Neural cell (in vitro differentiated cells): ENCODE data around the gene MAP2.

ENCODE experiments used
- POLR2AphosphoS5 ChIP-seq: IDR thresholded peaks from 2 replicates; pipeline ENCODE4 v1.6.1; 2012
- RAD21 ChIP-seq: fragments of 450-650 bp; conservative IDR thresholded peaks from 2 replicates; pipeline ENCODE4 v1.6.1; 2014; ENCODE audit warnings: antibody characterized with exemption, mild to moderate bottlenecking, moderate library complexity
- SMC3 ChIP-seq: fragments of 450-650 bp; conservative IDR thresholded peaks from 2 replicates; pipeline ENCODE4 v1.6.1; 2014; ENCODE audit warnings: antibody characterized with exemption, mild to moderate bottlenecking, moderate library complexity; ENCODE audit not compliant: poor library complexity
- TF ChIP-seq, protein P1 (sequence below): fragments of 450-650 bp; IDR thresholded peaks from 2 replicates; pipeline ENCODE4 v1.5.1; 2014; ENCODE audit warnings: antibody characterized with exemption, mild to moderate bottlenecking, moderate library complexity; ENCODE audit not compliant: poor library complexity, severe bottlenecking
- TF ChIP-seq, protein P2 (sequence below): IDR thresholded peaks from 2 replicates; pipeline ENCODE4 v1.6.1; 2012; ENCODE audit warnings: borderline replicate concordance

DNA sequence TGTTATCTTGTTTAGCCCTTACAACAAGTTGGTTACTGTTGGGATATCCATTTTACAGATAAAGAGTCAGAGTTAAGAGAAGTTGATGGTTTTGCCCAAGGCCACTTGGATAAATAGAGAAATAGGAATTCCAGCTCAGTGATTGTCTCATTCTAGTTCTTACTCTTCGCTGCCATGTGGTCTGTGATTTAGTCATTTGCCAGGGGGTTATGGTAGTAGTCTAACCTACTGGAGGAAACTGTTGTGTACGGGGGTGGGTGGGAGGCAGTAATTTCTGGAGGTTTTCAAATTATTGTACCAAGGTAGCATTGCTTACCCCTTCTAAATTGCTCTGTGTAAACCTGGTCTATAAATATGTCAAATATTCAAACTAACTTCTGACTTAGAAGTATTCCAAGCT lies 110.4 kb downstream of the MAP2 start:
- TF ChIP-seq, protein P1, sequence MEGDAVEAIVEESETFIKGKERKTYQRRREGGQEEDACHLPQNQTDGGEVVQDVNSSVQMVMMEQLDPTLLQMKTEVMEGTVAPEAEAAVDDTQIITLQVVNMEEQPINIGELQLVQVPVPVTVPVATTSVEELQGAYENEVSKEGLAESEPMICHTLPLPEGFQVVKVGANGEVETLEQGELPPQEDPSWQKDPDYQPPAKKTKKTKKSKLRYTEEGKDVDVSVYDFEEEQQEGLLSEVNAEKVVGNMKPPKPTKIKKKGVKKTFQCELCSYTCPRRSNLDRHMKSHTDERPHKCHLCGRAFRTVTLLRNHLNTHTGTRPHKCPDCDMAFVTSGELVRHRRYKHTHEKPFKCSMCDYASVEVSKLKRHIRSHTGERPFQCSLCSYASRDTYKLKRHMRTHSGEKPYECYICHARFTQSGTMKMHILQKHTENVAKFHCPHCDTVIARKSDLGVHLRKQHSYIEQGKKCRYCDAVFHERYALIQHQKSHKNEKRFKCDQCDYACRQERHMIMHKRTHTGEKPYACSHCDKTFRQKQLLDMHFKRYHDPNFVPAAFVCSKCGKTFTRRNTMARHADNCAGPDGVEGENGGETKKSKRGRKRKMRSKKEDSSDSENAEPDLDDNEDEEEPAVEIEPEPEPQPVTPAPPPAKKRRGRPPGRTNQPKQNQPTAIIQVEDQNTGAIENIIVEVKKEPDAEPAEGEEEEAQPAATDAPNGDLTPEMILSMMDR, result no peak
- TF ChIP-seq, protein P2, sequence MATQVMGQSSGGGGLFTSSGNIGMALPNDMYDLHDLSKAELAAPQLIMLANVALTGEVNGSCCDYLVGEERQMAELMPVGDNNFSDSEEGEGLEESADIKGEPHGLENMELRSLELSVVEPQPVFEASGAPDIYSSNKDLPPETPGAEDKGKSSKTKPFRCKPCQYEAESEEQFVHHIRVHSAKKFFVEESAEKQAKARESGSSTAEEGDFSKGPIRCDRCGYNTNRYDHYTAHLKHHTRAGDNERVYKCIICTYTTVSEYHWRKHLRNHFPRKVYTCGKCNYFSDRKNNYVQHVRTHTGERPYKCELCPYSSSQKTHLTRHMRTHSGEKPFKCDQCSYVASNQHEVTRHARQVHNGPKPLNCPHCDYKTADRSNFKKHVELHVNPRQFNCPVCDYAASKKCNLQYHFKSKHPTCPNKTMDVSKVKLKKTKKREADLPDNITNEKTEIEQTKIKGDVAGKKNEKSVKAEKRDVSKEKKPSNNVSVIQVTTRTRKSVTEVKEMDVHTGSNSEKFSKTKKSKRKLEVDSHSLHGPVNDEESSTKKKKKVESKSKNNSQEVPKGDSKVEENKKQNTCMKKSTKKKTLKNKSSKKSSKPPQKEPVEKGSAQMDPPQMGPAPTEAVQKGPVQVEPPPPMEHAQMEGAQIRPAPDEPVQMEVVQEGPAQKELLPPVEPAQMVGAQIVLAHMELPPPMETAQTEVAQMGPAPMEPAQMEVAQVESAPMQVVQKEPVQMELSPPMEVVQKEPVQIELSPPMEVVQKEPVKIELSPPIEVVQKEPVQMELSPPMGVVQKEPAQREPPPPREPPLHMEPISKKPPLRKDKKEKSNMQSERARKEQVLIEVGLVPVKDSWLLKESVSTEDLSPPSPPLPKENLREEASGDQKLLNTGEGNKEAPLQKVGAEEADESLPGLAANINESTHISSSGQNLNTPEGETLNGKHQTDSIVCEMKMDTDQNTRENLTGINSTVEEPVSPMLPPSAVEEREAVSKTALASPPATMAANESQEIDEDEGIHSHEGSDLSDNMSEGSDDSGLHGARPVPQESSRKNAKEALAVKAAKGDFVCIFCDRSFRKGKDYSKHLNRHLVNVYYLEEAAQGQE, result no peak
- TF ChIP-seq POLR2AphosphoS5 (no peak), SMC3 (no peak), RAD21 (no peak)
